GM18517 (cell line): ENCODE measurements around the gene KCTD17.

Source experiments
- ATAC-seq: cut with Tn5 transposase; IDR thresholded peaks from one replicate; pipeline ENCODE4 v1.9.1; 2021; ENCODE audit warnings: mild to moderate bottlenecking, moderate library complexity; ENCODE audit not compliant: unreplicated experiment

The KCTD17 gene

DNA sequence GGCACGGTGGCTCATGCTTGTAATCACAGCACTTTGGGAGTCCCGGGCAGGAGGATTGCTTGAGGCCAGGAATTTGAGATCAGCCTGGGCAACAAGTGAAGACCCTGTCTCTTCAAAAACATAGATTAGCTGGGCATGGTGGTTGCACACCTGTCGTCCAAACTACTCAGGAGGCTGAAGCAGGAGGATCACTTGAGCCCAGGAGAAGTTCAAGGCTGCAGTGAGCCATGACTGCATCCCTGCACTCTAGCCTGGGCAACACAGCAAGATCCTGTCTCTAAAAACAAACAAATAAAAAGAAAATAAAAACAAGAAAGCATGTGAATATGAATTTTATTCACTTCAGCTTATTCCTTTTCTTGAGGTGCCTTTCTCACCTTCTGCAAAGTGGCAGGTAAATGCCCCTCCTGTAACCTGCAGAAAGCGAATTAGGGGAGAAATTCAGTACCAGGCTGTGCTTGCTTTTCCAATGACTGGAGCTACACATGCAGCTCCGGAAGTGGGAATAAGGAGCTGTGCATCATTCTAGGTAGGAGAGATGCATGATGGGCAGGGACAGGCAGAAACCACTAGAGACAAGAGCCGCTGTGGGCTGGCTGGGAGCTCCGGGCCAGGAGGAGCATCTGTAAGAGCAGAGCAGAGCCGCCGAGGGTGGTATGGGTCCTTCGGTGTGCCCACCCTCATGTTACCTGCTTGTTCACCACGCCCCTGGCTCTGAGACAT, 14.7 kb upstream of the KCTD17 start:
- ATAC-seq: no peak

DNA sequence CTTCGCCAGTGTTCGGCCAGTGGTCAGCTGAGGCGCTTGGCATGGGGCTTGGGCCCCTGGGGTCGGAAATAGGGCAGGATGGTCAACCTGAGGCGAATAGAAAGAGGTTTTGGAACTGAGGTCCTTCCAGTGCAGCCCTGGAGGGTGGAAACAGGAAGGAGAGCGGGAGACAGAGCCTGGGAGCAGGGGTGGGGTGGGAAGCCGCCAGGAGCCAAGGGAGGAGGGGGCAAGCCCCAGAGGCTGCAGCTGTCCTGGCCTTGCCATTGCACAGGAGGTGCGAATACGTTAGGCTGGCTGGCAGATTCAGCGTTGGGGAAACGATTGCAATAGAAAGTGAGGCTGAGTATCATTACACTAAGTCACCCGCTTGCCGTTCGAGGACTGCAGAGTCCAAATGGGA, 13.9 kb upstream of the KCTD17 start:
- ATAC-seq: no peak

DNA sequence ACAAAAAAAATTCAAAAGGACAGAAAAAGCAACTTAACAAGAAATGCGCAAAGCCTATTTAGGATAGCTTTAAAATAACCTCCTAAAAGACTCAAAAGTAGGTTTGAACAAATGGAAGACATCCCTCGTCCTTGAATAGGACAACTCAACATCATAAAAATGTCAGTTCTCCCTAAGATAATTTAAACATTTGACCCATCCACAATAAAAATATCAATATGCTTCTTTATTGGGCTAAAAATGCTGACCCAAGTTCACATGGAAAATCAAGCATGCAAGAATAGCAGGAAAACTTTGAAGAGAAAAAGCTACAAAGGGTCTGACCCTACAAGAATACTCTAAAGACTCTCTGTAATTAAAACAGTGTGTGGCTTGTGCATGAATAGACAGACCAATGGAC, 12.1 kb upstream of the KCTD17 start:
- ATAC-seq: no peak

DNA sequence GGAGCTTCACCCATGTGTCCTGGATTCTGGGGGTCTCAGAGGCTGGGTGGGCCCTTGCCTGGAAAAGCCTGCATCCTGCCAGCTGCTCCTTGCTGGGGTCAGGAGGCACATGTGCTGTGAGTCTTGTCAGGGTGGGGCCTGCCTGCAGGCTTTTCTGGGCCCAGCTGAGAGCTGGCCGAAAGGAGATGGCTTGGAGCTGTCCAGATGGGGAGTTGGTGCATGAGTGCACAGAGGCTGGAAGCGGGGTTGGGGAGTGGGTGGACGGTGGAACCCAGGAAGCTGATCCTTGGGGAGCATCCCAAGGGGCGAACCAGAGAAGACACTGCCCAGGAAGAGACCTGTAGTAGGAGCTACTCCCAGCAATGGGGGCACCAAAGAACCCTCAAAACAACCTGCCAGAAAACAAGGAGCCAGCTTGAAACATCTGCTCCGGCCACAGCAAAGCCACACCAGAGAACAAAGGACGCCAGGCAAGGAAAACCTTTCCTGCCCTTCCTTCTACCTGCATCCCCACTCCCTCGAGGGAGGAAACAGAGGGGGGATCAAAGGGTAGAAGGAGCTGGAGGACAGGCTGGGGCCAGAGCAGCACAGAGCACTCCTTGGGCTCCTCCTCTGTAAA, 8.2 kb upstream of the KCTD17 start:
- ATAC-seq: no peak

DNA sequence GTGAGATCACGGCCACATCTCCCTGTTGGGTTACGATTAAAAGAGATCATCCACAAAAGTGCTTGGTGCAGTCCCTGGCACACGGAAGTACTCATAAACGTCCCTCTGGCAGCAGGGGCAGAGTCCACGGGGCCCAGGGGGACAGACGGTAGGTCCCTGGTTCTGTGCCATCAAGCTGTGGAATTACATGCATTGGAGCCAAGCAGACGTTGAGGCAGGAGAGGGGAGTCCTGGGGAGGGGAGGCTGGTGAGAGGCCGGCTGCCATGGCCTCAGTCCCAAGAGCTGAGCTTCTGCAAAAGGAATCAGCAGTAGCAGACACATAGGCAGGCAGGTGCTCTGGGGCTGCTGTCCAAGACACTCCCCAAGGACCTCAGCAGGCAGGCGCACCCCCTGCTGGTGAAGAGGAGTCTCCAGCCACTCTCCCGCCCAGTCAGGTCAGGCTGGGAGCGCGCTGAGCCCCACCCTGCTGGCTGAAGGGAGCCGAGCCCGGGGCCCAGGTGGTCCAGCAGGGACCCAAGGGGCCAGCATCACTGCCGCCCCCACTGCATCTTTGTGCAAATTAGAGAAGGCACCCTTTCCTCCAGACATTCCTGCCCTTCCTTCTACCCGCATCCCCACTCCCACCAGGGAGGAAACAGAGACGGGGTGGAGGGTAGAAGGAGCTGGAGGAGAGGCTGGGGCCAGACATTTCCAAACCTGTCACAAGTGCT, 7.6 kb upstream of the KCTD17 start:
- ATAC-seq: no peak

DNA sequence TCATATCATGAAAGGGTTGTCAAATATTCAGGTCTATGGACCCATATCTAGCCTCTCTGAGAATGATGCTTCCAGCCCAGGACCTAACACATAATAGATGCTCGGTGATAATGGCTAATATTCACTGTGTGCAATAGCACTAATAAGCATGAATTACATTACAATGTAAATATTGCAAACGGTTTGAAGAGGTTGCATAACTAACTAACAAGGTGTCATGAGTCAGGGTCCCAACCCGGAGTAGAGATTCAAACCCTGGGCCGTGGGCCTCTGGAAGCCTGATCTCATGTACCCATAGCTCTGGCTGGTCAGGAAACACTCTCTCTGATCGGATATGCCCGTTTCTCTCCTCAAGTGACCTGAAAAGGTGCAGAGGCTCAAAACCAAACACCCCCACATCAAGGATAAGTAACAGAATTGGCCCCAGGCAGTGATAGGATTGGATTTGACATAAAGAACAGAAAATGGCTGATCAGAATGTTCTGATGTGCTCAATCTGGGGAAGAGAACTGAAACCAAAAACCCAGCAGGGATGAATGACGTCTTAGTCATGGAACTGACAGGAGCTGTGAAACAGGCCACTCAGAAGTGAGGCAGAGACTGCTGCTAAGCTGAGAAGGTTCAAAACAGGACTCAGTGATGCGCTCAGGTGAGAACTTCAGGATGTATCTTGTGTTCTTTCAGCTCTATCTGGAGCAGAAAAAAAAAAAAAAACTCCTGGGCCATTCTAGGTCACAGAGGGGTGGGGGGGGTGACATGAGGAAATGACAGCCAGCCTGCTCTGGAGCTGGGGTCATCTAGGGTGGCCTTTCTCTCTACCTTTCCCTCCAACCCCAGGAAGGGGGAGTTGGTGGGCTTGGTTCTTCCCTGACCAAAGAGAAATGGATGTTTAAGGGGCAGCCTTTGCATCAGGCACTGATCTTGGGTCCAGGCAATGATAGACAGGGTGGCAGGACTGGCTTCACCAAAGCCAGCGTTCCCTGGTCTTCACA, 6.6 kb upstream of the KCTD17 start:
- ATAC-seq: no peak

DNA sequence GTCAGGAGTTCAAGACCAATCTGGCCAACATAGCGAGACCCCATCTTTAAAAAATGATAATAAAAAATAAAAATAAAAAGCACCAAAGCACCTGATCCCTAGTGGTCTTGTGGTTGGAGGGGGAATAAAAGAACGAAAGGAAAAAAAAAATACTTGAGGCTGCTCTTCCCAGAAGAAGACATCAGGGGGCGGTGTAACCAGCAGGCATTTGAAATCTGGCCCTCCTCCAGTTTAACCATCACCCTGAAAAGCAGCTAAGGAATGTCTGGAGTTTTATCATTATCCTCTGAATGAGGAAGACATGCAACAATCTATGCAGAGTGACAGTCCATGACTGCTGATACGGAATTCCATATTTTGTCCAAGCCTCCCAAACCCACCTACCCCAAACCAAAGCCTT, 5.6 kb upstream of the KCTD17 start:
- ATAC-seq: no peak

DNA sequence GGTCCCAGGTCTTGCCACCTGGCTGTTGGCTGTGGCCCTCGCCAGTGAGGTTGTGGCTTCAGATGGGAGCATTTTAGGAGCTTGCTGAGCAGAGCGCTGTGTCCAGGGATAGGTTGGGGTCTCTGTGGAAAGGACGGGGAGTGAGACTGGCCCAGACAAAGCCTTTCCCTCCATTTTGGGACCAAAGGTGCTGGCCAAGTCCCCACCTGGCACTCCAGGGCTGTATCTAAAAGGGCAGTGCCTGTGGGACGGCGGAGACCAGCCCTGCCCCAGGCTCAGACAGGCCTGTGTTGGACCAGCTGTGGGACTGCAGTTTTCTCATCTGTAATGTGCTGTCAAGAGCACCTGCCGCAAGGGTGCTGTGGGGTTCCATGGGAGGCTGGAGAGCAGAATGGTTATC, 5.0 kb upstream of the KCTD17 start:
- ATAC-seq: no peak

DNA sequence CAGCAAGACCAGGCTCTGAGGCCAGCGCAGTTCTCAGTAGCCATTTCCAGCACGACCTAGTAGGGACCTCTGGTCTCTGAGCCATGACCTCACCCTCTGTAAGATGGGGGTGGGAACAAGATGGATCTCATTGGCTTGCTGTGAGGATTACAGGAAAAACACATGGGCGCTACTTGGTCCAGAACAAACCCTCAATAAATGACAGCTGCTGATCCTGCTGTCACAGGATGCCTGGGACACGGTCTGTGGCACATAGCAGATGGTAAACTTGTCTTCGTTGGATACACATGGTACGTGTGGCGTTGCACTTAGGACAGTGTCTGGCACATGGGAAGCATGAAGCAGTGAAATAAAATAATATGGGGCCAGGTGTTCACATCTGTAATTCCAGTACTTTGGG, 4.5 kb upstream of the KCTD17 start:
- no peak for ATAC-seq

DNA sequence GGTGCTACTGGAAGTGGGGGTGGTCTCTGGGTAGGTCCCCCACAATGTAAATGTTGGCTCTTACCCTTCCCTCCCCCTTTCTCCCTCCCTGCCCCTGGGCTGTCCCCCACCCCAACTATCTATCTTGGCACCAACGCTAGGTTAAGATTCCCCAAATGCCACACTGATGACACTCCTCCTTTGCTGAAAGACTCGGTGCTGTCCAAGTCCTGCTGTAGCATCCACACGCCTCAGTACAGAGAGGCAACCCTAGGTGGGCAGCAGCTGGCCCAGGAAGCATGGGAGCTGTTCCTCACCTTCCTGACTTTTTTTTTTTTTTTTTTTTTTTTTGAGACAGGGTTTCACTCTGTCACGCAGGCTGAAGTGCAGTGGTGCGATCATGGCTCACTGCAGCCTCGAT, 3.4 kb upstream of the KCTD17 start:
- no peak for ATAC-seq

DNA sequence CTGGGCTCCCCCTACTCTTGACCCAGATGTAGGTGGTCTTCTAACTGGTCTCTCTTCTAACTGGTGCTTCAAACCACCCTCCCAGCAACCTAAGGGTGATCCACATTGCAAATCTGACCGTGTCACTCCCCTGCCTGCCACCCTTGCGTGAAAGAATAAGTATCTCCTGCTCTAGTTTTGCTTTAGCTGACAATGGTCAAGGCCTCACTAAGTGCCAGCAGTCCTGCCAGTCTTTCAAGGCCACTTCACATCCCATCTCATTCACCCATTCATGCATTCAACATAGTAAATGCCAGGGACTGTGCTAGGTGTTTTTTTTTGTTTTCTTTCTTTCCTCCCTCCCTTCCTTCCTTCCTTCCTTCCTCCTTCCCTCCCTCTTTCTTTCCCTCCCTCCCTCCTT, 2.3 kb upstream of the KCTD17 start:
- ATAC-seq: no peak

DNA sequence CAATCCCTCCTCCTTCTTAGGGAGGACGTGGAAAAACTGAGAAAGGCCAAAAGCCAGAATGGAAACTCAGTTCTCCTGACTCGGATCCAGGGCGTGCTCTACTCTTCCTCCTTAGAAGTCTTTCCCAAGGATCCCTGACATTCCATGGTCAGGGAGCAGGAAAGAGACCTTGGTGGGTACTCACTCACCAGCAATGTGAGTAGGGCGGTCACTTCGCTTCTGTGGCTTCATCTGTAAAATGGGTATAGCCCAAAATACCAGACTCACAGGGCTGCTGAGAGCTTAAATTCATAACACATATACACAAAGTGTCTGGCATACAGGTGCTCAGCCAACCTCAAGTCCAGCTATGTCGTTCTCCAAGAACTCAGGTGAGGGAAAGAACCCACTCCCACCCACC, 629 bp upstream of the KCTD17 start:
- ATAC-seq: no peak

DNA sequence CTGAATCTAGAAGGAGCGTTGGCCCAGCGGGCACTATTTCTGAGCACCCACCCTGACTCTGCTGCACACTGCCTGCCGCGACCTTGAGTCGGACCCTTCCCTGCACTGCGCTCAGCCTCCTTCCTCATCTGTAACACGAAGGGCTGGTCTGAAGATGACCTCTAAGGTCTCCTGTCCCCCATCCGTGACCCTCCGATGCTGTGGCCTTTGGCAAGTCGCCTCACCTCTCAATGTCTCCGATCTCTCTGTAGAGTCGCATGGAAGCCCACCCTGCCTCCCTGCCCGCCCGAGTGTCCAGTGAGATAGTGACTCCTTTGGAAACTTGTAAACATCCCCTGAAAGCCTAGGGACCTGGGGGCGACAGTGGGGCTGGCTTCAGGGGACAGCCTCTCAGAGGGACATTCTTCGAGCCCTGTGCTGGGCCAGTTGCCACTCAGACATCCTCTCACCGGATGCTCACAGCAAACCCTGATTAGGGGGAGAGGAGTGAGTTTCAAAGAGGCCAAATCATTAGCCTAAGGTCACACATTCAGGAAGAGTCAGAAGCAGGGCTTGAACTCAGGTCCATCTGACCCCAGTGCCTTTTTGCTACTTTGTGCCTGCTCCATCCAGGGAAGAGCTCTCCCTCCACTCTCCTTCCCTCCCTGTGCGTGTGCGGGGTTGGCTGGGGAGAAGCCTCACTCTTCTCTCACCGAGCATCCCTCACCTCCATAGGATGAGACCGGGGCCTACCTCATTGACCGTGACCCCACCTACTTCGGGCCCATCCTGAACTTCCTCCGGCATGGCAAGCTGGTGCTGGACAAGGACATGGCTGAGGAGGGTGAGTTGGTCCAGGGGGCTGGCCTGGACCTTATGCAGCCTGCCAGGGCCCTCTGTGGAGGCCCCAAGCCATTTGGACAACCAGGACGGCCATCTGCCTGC, 1.1 kb downstream of the KCTD17 start:
- ATAC-seq: no peak

DNA sequence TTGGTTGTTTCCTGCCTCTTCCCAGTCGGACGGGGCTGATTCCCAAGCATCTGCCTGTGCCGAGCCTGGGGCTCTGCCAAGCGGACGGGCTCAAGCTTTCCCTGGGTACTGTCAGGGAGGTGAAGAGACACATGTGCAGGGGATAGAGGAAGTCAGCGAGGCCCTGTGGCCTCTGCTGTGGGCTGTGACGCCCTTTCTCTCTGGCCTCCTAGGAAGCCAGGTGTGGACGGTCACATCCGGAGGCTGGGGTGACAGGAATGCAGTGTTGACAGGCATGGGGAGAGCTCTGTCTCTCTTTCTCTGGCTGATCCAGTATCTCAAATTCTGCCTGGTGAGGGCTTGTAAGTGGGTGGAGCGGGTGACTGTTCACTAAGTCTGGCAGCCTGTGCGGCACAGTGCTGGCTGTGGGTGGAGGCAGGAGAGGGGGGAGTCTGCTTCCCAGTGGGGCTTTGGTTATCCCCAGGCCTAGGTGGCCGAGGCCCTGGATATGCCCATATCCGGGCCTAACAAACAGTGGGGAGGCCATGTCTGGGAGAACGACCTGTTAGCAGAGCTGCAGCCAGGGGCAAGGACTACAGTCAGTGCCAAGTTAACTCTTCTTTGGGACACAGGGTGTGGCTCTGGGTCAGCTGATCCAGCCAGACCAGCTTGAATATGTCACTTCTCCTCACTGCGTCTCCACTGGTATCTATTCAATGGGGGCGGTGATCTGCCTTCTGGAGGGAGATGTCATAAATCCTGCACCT, 1.9 kb downstream of the KCTD17 start:
- no peak for ATAC-seq

DNA sequence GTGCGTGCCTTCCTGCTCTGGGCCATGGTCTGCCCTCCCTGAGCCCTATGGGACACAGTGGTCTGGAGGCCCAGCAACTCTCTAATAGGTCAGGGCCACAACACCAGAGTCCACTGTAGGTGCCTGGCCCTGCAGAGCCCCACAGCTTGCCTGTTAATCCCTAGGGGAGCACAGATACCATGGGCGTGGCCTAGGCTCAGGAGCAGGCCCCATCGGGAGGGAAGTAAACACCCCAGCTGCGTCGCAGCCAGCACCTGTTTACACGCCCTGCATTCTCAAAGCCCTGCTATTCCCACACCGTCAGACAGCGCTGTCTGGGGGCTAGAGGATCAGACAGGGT, 2.5 kb downstream of the KCTD17 start:
- no peak for ATAC-seq

DNA sequence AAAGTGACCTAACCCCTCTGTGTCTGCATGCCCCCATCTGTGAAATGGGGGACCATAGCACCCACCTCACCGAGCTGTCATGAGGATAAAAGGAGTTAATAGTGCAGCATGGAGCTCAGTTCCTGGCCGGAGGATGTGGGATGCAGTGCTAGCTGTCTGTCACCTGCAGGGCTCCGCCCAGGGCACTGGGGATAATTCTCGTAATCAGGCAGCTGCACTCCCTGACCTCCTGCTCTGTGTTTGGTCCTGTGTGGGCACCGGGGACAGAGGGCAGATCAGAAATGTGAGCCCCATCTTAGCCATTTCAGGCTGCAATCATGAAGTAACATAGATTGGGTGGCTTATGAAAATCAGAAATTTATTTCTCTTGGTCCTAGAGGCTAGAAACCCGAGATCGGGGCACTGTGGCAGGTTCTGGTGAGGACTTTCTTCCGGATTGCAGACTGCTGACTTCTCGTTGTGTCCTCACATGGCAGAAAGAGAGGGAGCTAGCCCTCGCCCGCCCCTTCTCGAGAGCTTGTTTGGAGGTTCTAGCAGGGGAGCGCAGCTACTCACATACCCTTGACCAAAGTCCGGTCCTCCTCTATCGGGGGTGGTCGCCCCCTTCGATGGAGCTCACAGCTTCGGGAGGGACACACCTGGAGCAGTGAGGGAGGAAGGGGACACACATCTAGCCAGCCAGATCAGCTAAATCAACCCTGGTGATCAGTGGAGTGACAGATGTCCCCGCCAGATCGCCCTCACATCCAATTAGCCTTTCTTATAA, 3.2 kb downstream of the KCTD17 start:
- no peak for ATAC-seq

DNA sequence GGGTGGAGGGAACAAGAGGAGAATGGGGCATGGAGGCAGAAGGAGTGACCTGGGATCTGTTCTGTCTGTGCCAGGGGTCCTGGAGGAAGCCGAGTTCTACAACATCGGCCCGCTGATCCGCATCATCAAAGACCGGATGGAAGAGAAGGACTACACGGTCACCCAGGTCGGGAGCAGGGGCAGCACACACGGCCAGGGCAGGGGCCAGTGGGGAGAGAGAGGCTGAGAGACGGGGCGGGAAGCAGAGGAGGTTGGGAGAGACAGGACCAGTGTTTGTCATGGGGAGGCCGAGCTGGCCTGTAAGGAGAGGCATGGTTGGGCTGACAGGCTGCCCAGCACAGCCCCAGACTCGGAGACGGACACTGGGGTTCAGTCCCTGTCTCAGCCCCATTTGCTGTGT, 4.7 kb downstream of the KCTD17 start:
- no peak for ATAC-seq

DNA sequence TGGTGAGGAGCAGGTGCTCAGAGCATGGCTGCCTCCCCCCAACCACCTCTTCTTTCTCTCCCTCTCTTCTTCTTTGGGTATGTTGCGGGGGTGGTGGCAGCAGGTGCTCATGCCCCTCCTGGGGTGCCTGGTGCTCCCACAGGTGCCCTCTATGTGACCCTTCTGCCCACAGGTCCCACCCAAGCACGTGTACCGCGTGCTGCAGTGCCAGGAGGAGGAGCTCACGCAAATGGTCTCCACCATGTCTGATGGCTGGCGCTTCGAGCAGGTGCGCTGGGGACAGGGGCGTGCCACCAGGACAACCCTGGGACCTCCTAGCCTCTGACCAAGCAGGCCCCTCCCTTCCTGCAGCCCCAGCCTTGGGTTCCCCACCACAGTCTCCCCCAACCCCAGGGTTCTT, 5.7 kb downstream of the KCTD17 start:
- ATAC-seq: no peak
